22Rv1 (cell line): Measurements from ENCODE around the gene SPOCK1.

Experiments used
- ZFX ChIP-seq: fragments of 450-650 bp; IDR thresholded peaks from 2 replicates; pipeline ENCODE4 v1.6.1; 2017; ENCODE audit warnings: antibody characterized with exemption, borderline replicate concordance
- TF ChIP-seq, protein P1 (sequence below): fragments of 450-650 bp; IDR thresholded peaks from 2 replicates; pipeline ENCODE4 v1.5.1; 2017; ENCODE audit warnings: mild to moderate bottlenecking

DNA sequence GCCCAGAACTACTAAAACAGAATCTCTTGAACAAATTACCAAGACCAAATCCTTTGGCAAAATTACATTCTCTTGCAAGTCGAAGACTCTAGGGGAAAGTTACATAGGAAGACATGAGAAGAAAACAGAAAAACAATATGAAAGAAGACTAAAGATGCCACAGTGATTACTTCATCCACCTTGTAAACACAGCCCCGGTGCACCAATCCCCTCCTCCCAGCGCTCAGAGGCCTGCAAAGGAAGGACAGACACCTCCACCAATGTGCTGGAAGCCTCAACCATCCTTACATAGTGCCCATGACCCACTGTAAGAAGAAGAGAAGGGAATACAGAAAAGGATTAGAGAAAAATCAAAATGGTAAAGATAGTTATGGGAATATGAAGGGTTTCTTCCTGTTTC is 218.5 kb downstream of the SPOCK1 start:
- TF ChIP-seq, protein P1, sequence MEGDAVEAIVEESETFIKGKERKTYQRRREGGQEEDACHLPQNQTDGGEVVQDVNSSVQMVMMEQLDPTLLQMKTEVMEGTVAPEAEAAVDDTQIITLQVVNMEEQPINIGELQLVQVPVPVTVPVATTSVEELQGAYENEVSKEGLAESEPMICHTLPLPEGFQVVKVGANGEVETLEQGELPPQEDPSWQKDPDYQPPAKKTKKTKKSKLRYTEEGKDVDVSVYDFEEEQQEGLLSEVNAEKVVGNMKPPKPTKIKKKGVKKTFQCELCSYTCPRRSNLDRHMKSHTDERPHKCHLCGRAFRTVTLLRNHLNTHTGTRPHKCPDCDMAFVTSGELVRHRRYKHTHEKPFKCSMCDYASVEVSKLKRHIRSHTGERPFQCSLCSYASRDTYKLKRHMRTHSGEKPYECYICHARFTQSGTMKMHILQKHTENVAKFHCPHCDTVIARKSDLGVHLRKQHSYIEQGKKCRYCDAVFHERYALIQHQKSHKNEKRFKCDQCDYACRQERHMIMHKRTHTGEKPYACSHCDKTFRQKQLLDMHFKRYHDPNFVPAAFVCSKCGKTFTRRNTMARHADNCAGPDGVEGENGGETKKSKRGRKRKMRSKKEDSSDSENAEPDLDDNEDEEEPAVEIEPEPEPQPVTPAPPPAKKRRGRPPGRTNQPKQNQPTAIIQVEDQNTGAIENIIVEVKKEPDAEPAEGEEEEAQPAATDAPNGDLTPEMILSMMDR, result no peak
- no peak for TF ChIP-seq ZFX
